ENCODE measurements around the gene CAPRIN1. TPM values are rescaled to one million over a fixed set of nuclear protein-coding genes. Genes with fewer than 3 reads are reported as not detected.

Gene CAPRIN1
- total and polyA plus RNA-seq, 2 experiments from 2014 or later: 119 to 365 TPM

GRCh38 chr11:34004236-34004635 is 47.3 kb upstream of the CAPRIN1 start:
- no peak overlapping the region for H3K4me3 Mint-ChIP-seq
- H3K4me1 ChIP-seq (ENCODE audit: insufficient read depth): no peaks in the 10 kb centered on the region
- no peak overlapping the region for H3K27ac ChIP-seq (ENCODE audit: low read depth)
- H3K9me3 Mint-ChIP-seq: no peaks in the 10 kb centered on the region
- no peak overlapping the region for H3K4me3 ChIP-seq
- no peak for DNase-seq (ENCODE audit: low spot score)
- TF ChIP-seq CTCF (conservative IDR thresholded peaks at IDR 0.05; ENCODE audit: low read depth in 2 of 2): no peak
- no peak for TF ChIP-seq STAT1 (IDR thresholded peaks at IDR 0.05; ENCODE audit: unreplicated experiment)
- TF ChIP-seq CREB1 (CRISPR knock-in tag; IDR thresholded peaks at IDR 0.05; ENCODE audit: low read depth): no peak
- no peak for TF ChIP-seq POLR2AphosphoS5 (IDR thresholded peaks at IDR 0.05; ENCODE audit: low read depth)
- TF ChIP-seq ZNF114 (CRISPR knock-in tag; IDR thresholded peaks at IDR 0.05): no peak
- TF ChIP-seq ZNF331 (CRISPR knock-in tag; IDR thresholded peaks at IDR 0.05; ENCODE audit: low read depth): no peak
- no peak for TF ChIP-seq ETS1 (IDR thresholded peaks at IDR 0.05)
- no peak for TF ChIP-seq ZNF462 (CRISPR knock-in tag; IDR thresholded peaks at IDR 0.05)
- no peak for TF ChIP-seq REST (IDR thresholded peaks at IDR 0.05; ENCODE audit: unreplicated experiment)
- no peak for TF ChIP-seq EZH2 (IDR thresholded peaks at IDR 0.05; ENCODE audit: low read depth, unreplicated experiment)
- no peak for TF ChIP-seq NANOG (IDR thresholded peaks at IDR 0.05; ENCODE audit: borderline replicate concordance)
- no peak for TF ChIP-seq JUNB (IDR thresholded peaks at IDR 0.05; ENCODE audit: unreplicated experiment)
- no peak for TF ChIP-seq EZH2phosphoT487 (IDR thresholded peaks at IDR 0.05; ENCODE audit: unreplicated experiment)
- no peaks in the 10 kb centered on the region for H4K20me1 ChIP-seq (replicated peaks; ENCODE audit: insufficient read depth)
- peaks cover 4% of the 10 kb centered on the region; the same call in 2 of the 3 replicates for H3K4me1 Mint-ChIP-seq
- peaks cover 11% of the 10 kb centered on the region for H3K27me3 Mint-ChIP-seq (ENCODE audit: insufficient read depth, low read depth, poor library complexity)
- H3F3A ChIP-seq (replicated peaks; ENCODE audit: low read depth): no peaks in the 10 kb centered on the region
- no peak for ATAC-seq
- no peak overlapping the region for H3K4me2 ChIP-seq
- H3K27ac Mint-ChIP-seq: no peak overlapping the region
- no peaks in the 10 kb centered on the region for H3K36me3 ChIP-seq (ENCODE audit: insufficient read depth)
- no peak overlapping the region for H2AFZ ChIP-seq
- H3K9me2 ChIP-seq (ENCODE audit: insufficient read depth): no peaks in the 10 kb centered on the region
- no peaks in the 10 kb centered on the region for H3K79me2 ChIP-seq (replicated peaks; ENCODE audit: insufficient read depth)
- H3K36me3 Mint-ChIP-seq (ENCODE audit: low read depth): no peaks in the 10 kb centered on the region
- no peaks in the 10 kb centered on the region for H3K27me3 ChIP-seq (ENCODE audit: insufficient read depth)

Data from GM23338 (cell line).